WTC11 (cell line): ENCODE results near the gene GIGYF2. TPM values are rescaled to one million over a fixed set of nuclear protein-coding genes. Genes with fewer than 3 reads are reported as not detected.

Source experiments
- ATAC-seq: fragments of 200-7000 bp; cut with Tn5 transposase; 2 replicates; pipeline ENCODE4 v1.10.0; 2021; ENCODE audit warnings: mild to moderate bottlenecking, moderate library complexity
- CTCF ChIA-PET: fragments of 300-600 bp; sonication (Branson Sonifier 250); formaldehyde crosslinking; loops from one replicate; lab custom pipeline; 2021; ENCODE audit warnings: antibody characterized with exemption; lab: Charles Lee
- POLR2A ChIA-PET: fragments of 350-600 bp; sonication (Branson Sonifier 250); formaldehyde crosslinking; loops from one replicate; lab custom pipeline; 2021; ENCODE audit warnings: antibody characterized with exemption; lab: Charles Lee
- DNase-seq: peaks from one replicate; pipeline ENCODE4 v3.0.0; 2021; ENCODE audit warnings: low spot score
- H3K27ac Mint-ChIP-seq: 2 replicates; pipeline ENCODE4 v1.8.0; 2021; ENCODE audit warnings: mixed read lengths
- H3K27me3 Mint-ChIP-seq: 2 replicates; pipeline ENCODE4 v1.8.0; 2021; ENCODE audit warnings: low read depth, mild to moderate bottlenecking, moderate library complexity, mixed read lengths
- H3K36me3 Mint-ChIP-seq: 2 replicates; pipeline ENCODE4 v1.8.0; 2021; ENCODE audit warnings: mixed read lengths
- H3K4me1 Mint-ChIP-seq: 2 replicates; pipeline ENCODE4 v1.8.0; 2022; ENCODE audit warnings: mixed read lengths
- H3K4me3 Mint-ChIP-seq: 2 replicates; pipeline ENCODE4 v1.8.0; 2021; ENCODE audit warnings: mild to moderate bottlenecking, moderate library complexity, mixed read lengths
- H3K9me3 Mint-ChIP-seq: 2 replicates; pipeline ENCODE4 v1.8.0; 2021; ENCODE audit warnings: mixed read lengths
- ELF4 ChIP-seq: sonication (generic); formaldehyde crosslinking; IDR thresholded peaks from 2 replicates; pipeline ENCODE4 v1.8.1; 2022; ENCODE audit warnings: low read depth, mild to moderate bottlenecking, moderate library complexity, missing genetic modification reagents
- EMX1 ChIP-seq: fragments of 250-450 bp; sonication (Bioruptor Pico); IDR thresholded peaks from 2 replicates; pipeline ENCODE4 v1.8.0; 2021; ENCODE audit warnings: mild to moderate bottlenecking
- ESRRA ChIP-seq: sonication (generic); formaldehyde crosslinking; IDR thresholded peaks from 2 replicates; pipeline ENCODE4 v1.8.1; 2022; ENCODE audit warnings: mild to moderate bottlenecking, missing genetic modification reagents, borderline replicate concordance
- FOXJ3 ChIP-seq: sonication (generic); formaldehyde crosslinking; IDR thresholded peaks from 2 replicates; pipeline ENCODE4 v1.9.0; 2021; ENCODE audit warnings: missing genetic modification reagents, mild to moderate bottlenecking, borderline replicate concordance
- FOXP1 ChIP-seq: sonication (generic); formaldehyde crosslinking; IDR thresholded peaks from 2 replicates; pipeline ENCODE4 v1.8.0; 2022; ENCODE audit warnings: missing genetic modification reagents, mild to moderate bottlenecking, moderate library complexity, borderline replicate concordance
- GRHL2 ChIP-seq: fragments of 250-450 bp; sonication (Bioruptor Pico); IDR thresholded peaks from 2 replicates; pipeline ENCODE4 v1.8.0; 2022; ENCODE audit warnings: mild to moderate bottlenecking, moderate library complexity; ENCODE audit not compliant: insufficient replicate concordance, severe bottlenecking
- HMGA2 ChIP-seq: fragments of 250-450 bp; sonication (Bioruptor Pico); IDR thresholded peaks from 2 replicates; pipeline ENCODE4 v1.4.0; 2021; ENCODE audit warnings: mild to moderate bottlenecking, moderate library complexity
- IRF2 ChIP-seq: sonication (generic); formaldehyde crosslinking; IDR thresholded peaks from 2 replicates; pipeline ENCODE4 v1.8.0; 2022; ENCODE audit warnings: low read depth, missing genetic modification reagents, borderline replicate concordance
- JUN ChIP-seq: sonication (generic); formaldehyde crosslinking; IDR thresholded peaks from 2 replicates; pipeline ENCODE4 v1.8.0; 2023; ENCODE audit warnings: mild to moderate bottlenecking, missing genetic modification reagents
- NFATC4 ChIP-seq: fragments of 250-450 bp; sonication (Bioruptor Pico); IDR thresholded peaks from 2 replicates; pipeline ENCODE4 v1.9.0; 2021; ENCODE audit warnings: mild to moderate bottlenecking
- OVOL2 ChIP-seq: fragments of 250-450 bp; sonication (Bioruptor Pico); IDR thresholded peaks from 2 replicates; pipeline ENCODE4 v1.9.0; 2021; ENCODE audit warnings: mild to moderate bottlenecking, borderline replicate concordance
- RELA ChIP-seq: sonication (generic); formaldehyde crosslinking; IDR thresholded peaks from 2 replicates; pipeline ENCODE4 v1.8.1; 2022; ENCODE audit warnings: missing genetic modification reagents, mild to moderate bottlenecking, borderline replicate concordance
- RORB ChIP-seq: fragments of 250-450 bp; sonication (Bioruptor Pico); IDR thresholded peaks from 2 replicates; pipeline ENCODE4 v1.9.0; 2021; ENCODE audit warnings: mild to moderate bottlenecking
- SMAD3 ChIP-seq: sonication (generic); formaldehyde crosslinking; IDR thresholded peaks from 2 replicates; pipeline ENCODE4 v1.8.0; 2022; ENCODE audit warnings: missing genetic modification reagents, mild to moderate bottlenecking, borderline replicate concordance
- SMAD4 ChIP-seq: sonication (generic); formaldehyde crosslinking; IDR thresholded peaks from 2 replicates; pipeline ENCODE4 v1.8.0; 2022; ENCODE audit warnings: mild to moderate bottlenecking, missing genetic modification reagents
- SOX15 ChIP-seq: fragments of 250-450 bp; sonication (Bioruptor Pico); IDR thresholded peaks from 2 replicates; pipeline ENCODE4 v1.9.0; 2021; ENCODE audit warnings: mild to moderate bottlenecking
- SP1 ChIP-seq: sonication (generic); formaldehyde crosslinking; conservative IDR thresholded peaks from 2 replicates; pipeline ENCODE4 v1.8.1; 2022; ENCODE audit warnings: missing genetic modification reagents
- TEAD1 ChIP-seq: sonication (generic); formaldehyde crosslinking; IDR thresholded peaks from 2 replicates; pipeline ENCODE4 v1.8.0; 2022; ENCODE audit warnings: mild to moderate bottlenecking, missing genetic modification reagents
- TP53 ChIP-seq: sonication (generic); formaldehyde crosslinking; IDR thresholded peaks from 2 replicates; pipeline ENCODE4 v1.8.1; 2023; ENCODE audit warnings: mild to moderate bottlenecking, missing genetic modification reagents
- ZNF138 ChIP-seq: sonication (generic); formaldehyde crosslinking; conservative IDR thresholded peaks from 2 replicates; pipeline ENCODE4 v1.8.1; 2022; ENCODE audit warnings: mild to moderate bottlenecking, moderate library complexity, missing genetic modification reagents
- ZNF317 ChIP-seq: sonication (generic); formaldehyde crosslinking; IDR thresholded peaks from 2 replicates; pipeline ENCODE4 v1.8.1; 2023; ENCODE audit warnings: low read depth, mild to moderate bottlenecking, moderate library complexity, missing genetic modification reagents, borderline replicate concordance
- ZNF416 ChIP-seq: fragments of 250-450 bp; sonication (Bioruptor Pico); IDR thresholded peaks from 2 replicates; pipeline ENCODE4 v1.9.0; 2021; ENCODE audit warnings: mild to moderate bottlenecking, inconsistent platforms
- ZNF671 ChIP-seq: fragments of 250-450 bp; sonication (Bioruptor Pico); IDR thresholded peaks from 2 replicates; pipeline ENCODE4 v1.8.0; 2021; ENCODE audit warnings: mild to moderate bottlenecking
- total RNA-seq: library from RNA; stranded (reverse); gene quantifications from 3 replicates; pipeline ENCODE4 v1.2.3, GENCODE V29; 2021
- TF ChIP-seq, protein P1 (sequence below): fragments of 250-450 bp; sonication (Bioruptor Pico); IDR thresholded peaks from 2 replicates; pipeline ENCODE4 v1.9.0; 2021; ENCODE audit warnings: mild to moderate bottlenecking
- TF ChIP-seq, protein P2 (sequence below): sonication (generic); formaldehyde crosslinking; IDR thresholded peaks from 2 replicates; pipeline ENCODE4 v1.8.1; 2022; ENCODE audit warnings: mild to moderate bottlenecking, missing genetic modification reagents, moderate library complexity, borderline replicate concordance
- TF ChIP-seq, protein P3 (sequence below): sonication (generic); formaldehyde crosslinking; IDR thresholded peaks from 2 replicates; pipeline ENCODE4 v1.8.1; 2023; ENCODE audit warnings: mild to moderate bottlenecking, moderate library complexity, missing genetic modification reagents
- TF ChIP-seq, protein P4 (sequence below): sonication (generic); formaldehyde crosslinking; IDR thresholded peaks from 2 replicates; pipeline ENCODE4 v1.8.1; 2023; ENCODE audit warnings: mild to moderate bottlenecking, missing genetic modification reagents
- TF ChIP-seq, protein P5 (sequence below): sonication (generic); formaldehyde crosslinking; IDR thresholded peaks from 2 replicates; pipeline ENCODE4 v1.8.1; 2022; ENCODE audit warnings: mild to moderate bottlenecking, moderate library complexity, missing genetic modification reagents
- TF ChIP-seq, protein P6 (sequence below): fragments of 250-450 bp; sonication (Bioruptor Pico); IDR thresholded peaks from 2 replicates; pipeline ENCODE4 v1.9.0; 2021; ENCODE audit warnings: moderate library complexity, mild to moderate bottlenecking, inconsistent platforms, borderline replicate concordance
- TF ChIP-seq, protein P7 (sequence below): sonication (generic); formaldehyde crosslinking; IDR thresholded peaks from 2 replicates; pipeline ENCODE4 v1.8.0; 2022; ENCODE audit warnings: mild to moderate bottlenecking, missing genetic modification reagents

The GIGYF2 gene
- total RNA-seq, 1 experiment from 2014 or later: 53.1 TPM

DNA sequence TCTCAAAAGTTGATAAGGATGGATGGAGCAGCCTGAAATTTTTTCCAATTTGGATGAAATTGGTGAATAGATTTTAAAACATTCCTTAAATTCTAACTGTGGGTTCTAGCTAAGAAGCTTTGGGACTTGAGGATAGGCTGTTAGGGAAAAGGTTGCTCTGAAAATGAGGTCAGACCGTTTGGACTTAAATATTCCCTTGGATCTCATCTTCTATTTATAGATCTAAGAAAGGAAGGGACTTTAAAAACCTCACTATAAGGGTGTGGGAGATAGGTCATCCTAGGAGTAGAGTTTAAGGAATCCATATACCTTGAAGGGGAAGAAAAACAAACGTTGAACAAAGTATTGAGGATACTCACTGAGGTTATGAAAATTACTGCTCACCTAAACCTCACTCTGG is 155.5 kb downstream of the GIGYF2 start:
- Mint-ChIP-seq H3K27me3 (no peaks in the 10 kb centered on the region), H3K27ac (no peak overlapping the region; the same call in 1 of the 2 replicates), H3K4me1 (no peaks in the 10 kb centered on the region), H3K4me3 (no peak overlapping the region), H3K36me3 (peaks cover 48% of the 10 kb centered on the region), H3K9me3 (no peaks in the 10 kb centered on the region)
- POLR2A ChIA-PET: no interaction called here
- ATAC-seq (no peak), DNase-seq (no peak)
- TF ChIP-seq NFATC4 (no peak), EMX1 (CRISPR knock-in tag) (no peak), GRHL2 (CRISPR knock-in tag) (no peak), ZNF671 (CRISPR knock-in tag) (no peak), ESRRA (CRISPR knock-in tag) (no peak), SP1 (CRISPR knock-in tag) (no peak), ZNF416 (CRISPR knock-in tag) (no peak), JUN (CRISPR knock-in tag) (no peak), ZNF138 (CRISPR knock-in tag) (no peak), SMAD3 (no peak), RORB (CRISPR knock-in tag) (no peak), FOXP1 (CRISPR knock-in tag) (no peak), SOX15 (CRISPR knock-in tag) (no peak), ELF4 (no peak), FOXJ3 (no peak), IRF2 (CRISPR knock-in tag) (no peak)
- TF ChIP-seq, protein P1, sequence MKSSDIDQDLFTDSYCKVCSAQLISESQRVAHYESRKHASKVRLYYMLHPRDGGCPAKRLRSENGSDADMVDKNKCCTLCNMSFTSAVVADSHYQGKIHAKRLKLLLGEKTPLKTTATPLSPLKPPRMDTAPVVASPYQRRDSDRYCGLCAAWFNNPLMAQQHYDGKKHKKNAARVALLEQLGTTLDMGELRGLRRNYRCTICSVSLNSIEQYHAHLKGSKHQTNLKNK: no peak
- TF ChIP-seq, protein P2, sequence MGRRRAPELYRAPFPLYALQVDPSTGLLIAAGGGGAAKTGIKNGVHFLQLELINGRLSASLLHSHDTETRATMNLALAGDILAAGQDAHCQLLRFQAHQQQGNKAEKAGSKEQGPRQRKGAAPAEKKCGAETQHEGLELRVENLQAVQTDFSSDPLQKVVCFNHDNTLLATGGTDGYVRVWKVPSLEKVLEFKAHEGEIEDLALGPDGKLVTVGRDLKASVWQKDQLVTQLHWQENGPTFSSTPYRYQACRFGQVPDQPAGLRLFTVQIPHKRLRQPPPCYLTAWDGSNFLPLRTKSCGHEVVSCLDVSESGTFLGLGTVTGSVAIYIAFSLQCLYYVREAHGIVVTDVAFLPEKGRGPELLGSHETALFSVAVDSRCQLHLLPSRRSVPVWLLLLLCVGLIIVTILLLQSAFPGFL (CRISPR knock-in tag): no peak
- TF ChIP-seq, protein P3, sequence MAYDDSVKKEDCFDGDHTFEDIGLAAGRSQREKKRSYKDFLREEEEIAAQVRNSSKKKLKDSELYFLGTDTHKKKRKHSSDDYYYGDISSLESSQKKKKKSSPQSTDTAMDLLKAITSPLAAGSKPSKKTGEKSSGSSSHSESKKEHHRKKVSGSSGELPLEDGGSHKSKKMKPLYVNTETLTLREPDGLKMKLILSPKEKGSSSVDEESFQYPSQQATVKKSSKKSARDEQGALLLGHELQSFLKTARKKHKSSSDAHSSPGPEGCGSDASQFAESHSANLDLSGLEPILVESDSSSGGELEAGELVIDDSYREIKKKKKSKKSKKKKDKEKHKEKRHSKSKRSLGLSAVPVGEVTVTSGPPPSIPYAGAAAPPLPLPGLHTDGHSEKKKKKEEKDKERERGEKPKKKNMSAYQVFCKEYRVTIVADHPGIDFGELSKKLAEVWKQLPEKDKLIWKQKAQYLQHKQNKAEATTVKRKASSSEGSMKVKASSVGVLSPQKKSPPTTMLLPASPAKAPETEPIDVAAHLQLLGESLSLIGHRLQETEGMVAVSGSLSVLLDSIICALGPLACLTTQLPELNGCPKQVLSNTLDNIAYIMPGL: no peak
- CTCF ChIA-PET: interaction anchor here (0.7 to 1.6 kb wide), 4 partner anchors 9 to 207 kb away, joined by 3 to 4 read pairs (median 3); no protein-coding TSS in a partner anchor

DNA sequence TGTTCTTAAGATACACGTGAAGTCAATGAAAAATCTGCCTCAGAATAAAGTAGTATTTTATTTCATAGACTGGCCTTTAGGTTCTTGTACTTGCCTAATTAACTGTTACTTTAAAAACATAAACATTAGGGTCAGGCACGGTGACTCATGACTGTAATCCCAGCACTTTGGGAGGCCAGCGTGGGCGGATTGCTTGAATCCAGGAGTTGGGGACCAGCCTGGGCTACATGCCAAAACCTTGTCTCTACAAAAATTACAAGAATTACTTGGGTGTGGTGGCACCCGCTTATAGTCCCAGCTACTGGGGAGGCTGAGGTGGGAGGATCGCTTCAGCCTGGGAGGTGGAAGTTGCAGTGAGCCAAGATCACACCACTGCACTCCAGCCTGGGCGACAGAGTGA is 157.0 kb downstream of the GIGYF2 start:
- Mint-ChIP-seq H3K4me3 (no peak overlapping the region), H3K9me3 (no peaks in the 10 kb centered on the region), H3K36me3 (peaks cover 38% of the 10 kb centered on the region), H3K27me3 (no peaks in the 10 kb centered on the region), H3K4me1 (no peaks in the 10 kb centered on the region), H3K27ac (no peak overlapping the region)
- ATAC-seq (no peak), DNase-seq (no peak)
- CTCF ChIA-PET: interaction anchor here (1.6 kb wide), 1 partner anchor 205 kb away, joined by 3 read pairs; no protein-coding TSS in a partner anchor
- POLR2A ChIA-PET: no interaction called here
- TF ChIP-seq SP1 (CRISPR knock-in tag) (no peak), TEAD1 (CRISPR knock-in tag) (no peak), TP53 (CRISPR knock-in tag) (no peak), ZNF317 (CRISPR knock-in tag) (no peak), OVOL2 (CRISPR knock-in tag) (no peak), HMGA2 (CRISPR knock-in tag) (no peak), RELA (CRISPR knock-in tag) (no peak), SMAD4 (CRISPR knock-in tag) (no peak), IRF2 (CRISPR knock-in tag) (no peak)
- TF ChIP-seq, protein P4, sequence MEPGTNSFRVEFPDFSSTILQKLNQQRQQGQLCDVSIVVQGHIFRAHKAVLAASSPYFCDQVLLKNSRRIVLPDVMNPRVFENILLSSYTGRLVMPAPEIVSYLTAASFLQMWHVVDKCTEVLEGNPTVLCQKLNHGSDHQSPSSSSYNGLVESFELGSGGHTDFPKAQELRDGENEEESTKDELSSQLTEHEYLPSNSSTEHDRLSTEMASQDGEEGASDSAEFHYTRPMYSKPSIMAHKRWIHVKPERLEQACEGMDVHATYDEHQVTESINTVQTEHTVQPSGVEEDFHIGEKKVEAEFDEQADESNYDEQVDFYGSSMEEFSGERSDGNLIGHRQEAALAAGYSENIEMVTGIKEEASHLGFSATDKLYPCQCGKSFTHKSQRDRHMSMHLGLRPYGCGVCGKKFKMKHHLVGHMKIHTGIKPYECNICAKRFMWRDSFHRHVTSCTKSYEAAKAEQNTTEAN (CRISPR knock-in tag): no peak
- TF ChIP-seq, protein P5, sequence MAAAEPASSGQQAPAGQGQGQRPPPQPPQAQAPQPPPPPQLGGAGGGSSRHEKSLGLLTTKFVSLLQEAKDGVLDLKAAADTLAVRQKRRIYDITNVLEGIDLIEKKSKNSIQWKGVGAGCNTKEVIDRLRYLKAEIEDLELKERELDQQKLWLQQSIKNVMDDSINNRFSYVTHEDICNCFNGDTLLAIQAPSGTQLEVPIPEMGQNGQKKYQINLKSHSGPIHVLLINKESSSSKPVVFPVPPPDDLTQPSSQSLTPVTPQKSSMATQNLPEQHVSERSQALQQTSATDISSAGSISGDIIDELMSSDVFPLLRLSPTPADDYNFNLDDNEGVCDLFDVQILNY (CRISPR knock-in tag): no peak
- TF ChIP-seq, protein P6, sequence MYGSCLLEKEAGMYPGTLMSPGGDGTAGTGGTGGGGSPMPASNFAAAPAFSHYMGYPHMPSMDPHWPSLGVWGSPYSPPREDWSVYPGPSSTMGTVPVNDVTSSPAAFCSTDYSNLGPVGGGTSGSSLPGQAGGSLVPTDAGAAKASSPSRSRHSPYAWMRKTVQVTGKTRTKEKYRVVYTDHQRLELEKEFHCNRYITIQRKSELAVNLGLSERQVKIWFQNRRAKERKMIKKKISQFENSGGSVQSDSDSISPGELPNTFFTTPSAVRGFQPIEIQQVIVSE (CRISPR knock-in tag): no peak
- TF ChIP-seq, protein P7, sequence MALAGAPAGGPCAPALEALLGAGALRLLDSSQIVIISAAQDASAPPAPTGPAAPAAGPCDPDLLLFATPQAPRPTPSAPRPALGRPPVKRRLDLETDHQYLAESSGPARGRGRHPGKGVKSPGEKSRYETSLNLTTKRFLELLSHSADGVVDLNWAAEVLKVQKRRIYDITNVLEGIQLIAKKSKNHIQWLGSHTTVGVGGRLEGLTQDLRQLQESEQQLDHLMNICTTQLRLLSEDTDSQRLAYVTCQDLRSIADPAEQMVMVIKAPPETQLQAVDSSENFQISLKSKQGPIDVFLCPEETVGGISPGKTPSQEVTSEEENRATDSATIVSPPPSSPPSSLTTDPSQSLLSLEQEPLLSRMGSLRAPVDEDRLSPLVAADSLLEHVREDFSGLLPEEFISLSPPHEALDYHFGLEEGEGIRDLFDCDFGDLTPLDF (CRISPR knock-in tag): no peak
